MM.1S (cell line): ENCODE results near the gene C1orf21.

Source experiments
- EZH2phosphoT487 ChIP-seq: fragments of 300-600 bp; sonication (generic); IDR thresholded peaks from 2 replicates; pipeline ENCODE4 v1.6.1; 2018; ENCODE audit warnings: antibody characterized with exemption, low read length
- TF ChIP-seq, protein P1 (sequence below): fragments of 300-600 bp; sonication (generic); IDR thresholded peaks from 2 replicates; pipeline ENCODE4 v1.5.1; 2016; ENCODE audit warnings: antibody characterized with exemption, low read length, mixed read lengths

GRCh38 chr1:184467295-184467694, 80.5 kb downstream of the C1orf21 start:
- TF ChIP-seq, protein P1, sequence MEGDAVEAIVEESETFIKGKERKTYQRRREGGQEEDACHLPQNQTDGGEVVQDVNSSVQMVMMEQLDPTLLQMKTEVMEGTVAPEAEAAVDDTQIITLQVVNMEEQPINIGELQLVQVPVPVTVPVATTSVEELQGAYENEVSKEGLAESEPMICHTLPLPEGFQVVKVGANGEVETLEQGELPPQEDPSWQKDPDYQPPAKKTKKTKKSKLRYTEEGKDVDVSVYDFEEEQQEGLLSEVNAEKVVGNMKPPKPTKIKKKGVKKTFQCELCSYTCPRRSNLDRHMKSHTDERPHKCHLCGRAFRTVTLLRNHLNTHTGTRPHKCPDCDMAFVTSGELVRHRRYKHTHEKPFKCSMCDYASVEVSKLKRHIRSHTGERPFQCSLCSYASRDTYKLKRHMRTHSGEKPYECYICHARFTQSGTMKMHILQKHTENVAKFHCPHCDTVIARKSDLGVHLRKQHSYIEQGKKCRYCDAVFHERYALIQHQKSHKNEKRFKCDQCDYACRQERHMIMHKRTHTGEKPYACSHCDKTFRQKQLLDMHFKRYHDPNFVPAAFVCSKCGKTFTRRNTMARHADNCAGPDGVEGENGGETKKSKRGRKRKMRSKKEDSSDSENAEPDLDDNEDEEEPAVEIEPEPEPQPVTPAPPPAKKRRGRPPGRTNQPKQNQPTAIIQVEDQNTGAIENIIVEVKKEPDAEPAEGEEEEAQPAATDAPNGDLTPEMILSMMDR, result no peak
- no peak for TF ChIP-seq EZH2phosphoT487
